GM12875 (cell line): ENCODE measurements around the gene PAFAH1B1.
"Not testable (repeated sequence)": the region's sequence is repeated elsewhere in the genome, so short reads cannot be mapped to it uniquely, and the experiment has no call there.

Source experiments
- H3K4me3 ChIP-seq: one replicate; pipeline ENCODE4 v1.5.1; 2011; ENCODE audit warnings: low read depth, low read length, control low read depth
- CTCF ChIP-seq: IDR thresholded peaks from 2 replicates; pipeline ENCODE4 v1.5.1; 2011; ENCODE audit warnings: low read depth, mild to moderate bottlenecking, control low read depth, inconsistent platforms, low read length, moderate library complexity, borderline replicate concordance; ENCODE audit not compliant: insufficient read depth

PAFAH1B1 gene

GRCh38 chr17:2560658-2561057 lies 32.8 kb upstream of the PAFAH1B1 start:
- no peak overlapping the region for H3K4me3 ChIP-seq
- no peak for TF ChIP-seq CTCF

- no peak overlapping the region for H3K4me3 ChIP-seq
- TF ChIP-seq CTCF, result no peak
Observed at GRCh38 chr17:2562162-2562858, 31.1 kb upstream of the PAFAH1B1 start.

GRCh38 chr17:2563061-2563460 lies 30.4 kb upstream of the PAFAH1B1 start:
- TF ChIP-seq CTCF, result no peak
- H3K4me3 ChIP-seq, result no peak overlapping the region

- TF ChIP-seq CTCF, result no peak
- no peak overlapping the region for H3K4me3 ChIP-seq
Observed at GRCh38 chr17:2563543-2563942, 29.9 kb upstream of the PAFAH1B1 start.

- no peak for TF ChIP-seq CTCF
- no peak overlapping the region for H3K4me3 ChIP-seq
Observed at GRCh38 chr17:2564877-2565276, 28.6 kb upstream of the PAFAH1B1 start.

GRCh38 chr17:2566056-2566455 lies 27.4 kb upstream of the PAFAH1B1 start:
- H3K4me3 ChIP-seq, result no peak overlapping the region
- TF ChIP-seq CTCF, result no peak

- TF ChIP-seq CTCF, result no peak
- no peak overlapping the region for H3K4me3 ChIP-seq
Observed at GRCh38 chr17:2571523-2572303, 21.7 kb upstream of the PAFAH1B1 start.

- H3K4me3 ChIP-seq, result not testable (repeated sequence)
Observed at GRCh38 chr17:2572304-2572609, 21.2 kb upstream of the PAFAH1B1 start.
